Activated CD4-positive, alpha-beta T cell treated with anti-CD3 and anti-CD28 coated beads for 24 hours (primary cell): ENCODE data around the gene B3GALT6.
A peak's percentile ranks its signal among the peaks of the same experiment; 100 is the strongest.

Experiments
- DNase-seq, 2 donors: peaks; one replicate each; pipeline ENCODE4 v3.0.0-alpha.2; 2020; ENCODE audit warnings: low read depth in 2 of 2

B3GALT6 gene

GRCh38 chr1:1231400-1232207 lies 433 bp upstream of the B3GALT6 start, which contains the start of gene SDF4:
Gene SDF4, minus strand, starts transcription at chr1:1232001. Its CDS starts 3,229 bp downstream, at chr1:1228772.
- DNase-seq: peak; percentile 94 to 95

GRCh38 chr1:1232796-1233566 lies 944 bp downstream of the B3GALT6 start:
- no peak for DNase-seq

GRCh38 chr1:1233567-1233892 lies 1.5 kb downstream of the B3GALT6 start:
- DNase-seq: no peak

- DNase-seq: no peak
These were observed 2.3 kb downstream of the B3GALT6 start for GRCh38 chr1:1234180-1234808.

- DNase-seq: no peak
These were observed 3.1 kb downstream of the B3GALT6 start for GRCh38 chr1:1235016-1235744.

- DNase-seq: no peak
These were observed 4.2 kb downstream of the B3GALT6 start for GRCh38 chr1:1236176-1236763.

GRCh38 chr1:1236945-1237873 lies 5.2 kb downstream of the B3GALT6 start:
- DNase-seq: no peak

- no peak for DNase-seq
These were observed 6.1 kb downstream of the B3GALT6 start for GRCh38 chr1:1237874-1238701.

- DNase-seq: no peak
These were observed 6.7 kb downstream of the B3GALT6 start for GRCh38 chr1:1238702-1239178.

- no peak for DNase-seq
These were observed 7.2 kb downstream of the B3GALT6 start for GRCh38 chr1:1239227-1239613.

GRCh38 chr1:1239614-1240347 lies 7.7 kb downstream of the B3GALT6 start:
- no peak for DNase-seq

- DNase-seq: no peak
These were observed 8.3 kb downstream of the B3GALT6 start for GRCh38 chr1:1240348-1240732.

- no peak for DNase-seq
These were observed 9.0 kb downstream of the B3GALT6 start for GRCh38 chr1:1240822-1241587.

- no peak for DNase-seq
These were observed 9.7 kb downstream of the B3GALT6 start for GRCh38 chr1:1241588-1242219.

- no peak for DNase-seq
These were observed 10.6 kb downstream of the B3GALT6 start for GRCh38 chr1:1242461-1243265.

- DNase-seq: no peak
These were observed 11.2 kb downstream of the B3GALT6 start for GRCh38 chr1:1243266-1243660.

- DNase-seq: no peak
These were observed 11.8 kb downstream of the B3GALT6 start for GRCh38 chr1:1243807-1244191.
